ENCODE data around the gene MLIP.

MLIP gene

DNA sequence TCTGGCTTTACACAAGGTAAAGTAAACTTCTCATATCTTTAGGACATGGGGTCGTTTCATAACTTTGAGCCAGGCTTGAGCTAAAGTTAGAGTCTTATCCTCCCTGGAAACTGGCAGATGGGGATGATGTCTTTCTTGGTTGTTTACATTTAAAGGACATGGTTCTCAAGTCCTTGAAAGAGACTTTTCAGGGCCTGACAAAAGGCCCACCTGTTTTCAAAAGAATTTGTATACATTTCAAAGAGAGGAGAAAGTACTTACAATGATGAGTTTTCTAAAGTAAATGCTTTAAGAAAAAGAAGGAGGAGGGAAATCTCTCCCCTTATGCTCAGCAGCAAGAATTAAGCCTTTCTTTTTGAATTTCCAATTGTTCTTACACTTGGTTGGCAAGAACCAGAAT is 151.3 kb downstream of the MLIP start:
- no peak overlapping the region for H3K4me3 ChIP-seq (ENCODE audit: low read depth, low read length)
- no peak for DNase-seq (ENCODE audit: low read depth)
- TF ChIP-seq, protein P1, sequence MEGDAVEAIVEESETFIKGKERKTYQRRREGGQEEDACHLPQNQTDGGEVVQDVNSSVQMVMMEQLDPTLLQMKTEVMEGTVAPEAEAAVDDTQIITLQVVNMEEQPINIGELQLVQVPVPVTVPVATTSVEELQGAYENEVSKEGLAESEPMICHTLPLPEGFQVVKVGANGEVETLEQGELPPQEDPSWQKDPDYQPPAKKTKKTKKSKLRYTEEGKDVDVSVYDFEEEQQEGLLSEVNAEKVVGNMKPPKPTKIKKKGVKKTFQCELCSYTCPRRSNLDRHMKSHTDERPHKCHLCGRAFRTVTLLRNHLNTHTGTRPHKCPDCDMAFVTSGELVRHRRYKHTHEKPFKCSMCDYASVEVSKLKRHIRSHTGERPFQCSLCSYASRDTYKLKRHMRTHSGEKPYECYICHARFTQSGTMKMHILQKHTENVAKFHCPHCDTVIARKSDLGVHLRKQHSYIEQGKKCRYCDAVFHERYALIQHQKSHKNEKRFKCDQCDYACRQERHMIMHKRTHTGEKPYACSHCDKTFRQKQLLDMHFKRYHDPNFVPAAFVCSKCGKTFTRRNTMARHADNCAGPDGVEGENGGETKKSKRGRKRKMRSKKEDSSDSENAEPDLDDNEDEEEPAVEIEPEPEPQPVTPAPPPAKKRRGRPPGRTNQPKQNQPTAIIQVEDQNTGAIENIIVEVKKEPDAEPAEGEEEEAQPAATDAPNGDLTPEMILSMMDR (IDR thresholded peaks at IDR 0.05; ENCODE audit: insufficient read depth, low read depth, low read length, missing control alignments), result no peak

DNA sequence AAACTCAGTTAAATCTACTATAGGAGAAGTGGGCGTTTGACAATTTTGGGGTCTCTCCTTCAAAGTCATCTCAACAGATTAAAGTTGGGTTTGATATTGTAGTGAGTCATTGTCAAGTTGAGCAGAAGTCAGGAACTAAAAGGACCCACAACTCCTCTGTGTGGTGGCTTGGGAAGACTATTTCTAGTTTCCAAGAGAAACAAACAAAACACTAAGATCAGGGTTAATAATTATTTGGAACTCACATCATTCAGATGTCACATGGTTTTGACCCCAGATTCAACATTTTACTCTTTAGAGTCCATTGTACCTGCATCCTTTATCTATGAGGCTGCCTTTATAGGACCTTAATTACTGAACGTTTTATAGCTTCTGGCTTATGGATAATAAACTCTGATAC is 151.7 kb downstream of the MLIP start:
- TF ChIP-seq, protein P1 (IDR thresholded peaks at IDR 0.05; ENCODE audit: insufficient read depth, low read depth, low read length, missing control alignments), result no peak
- no peak for DNase-seq (ENCODE audit: low read depth)
- H3K4me3 ChIP-seq (ENCODE audit: low read depth, low read length), result no peak overlapping the region

DNA sequence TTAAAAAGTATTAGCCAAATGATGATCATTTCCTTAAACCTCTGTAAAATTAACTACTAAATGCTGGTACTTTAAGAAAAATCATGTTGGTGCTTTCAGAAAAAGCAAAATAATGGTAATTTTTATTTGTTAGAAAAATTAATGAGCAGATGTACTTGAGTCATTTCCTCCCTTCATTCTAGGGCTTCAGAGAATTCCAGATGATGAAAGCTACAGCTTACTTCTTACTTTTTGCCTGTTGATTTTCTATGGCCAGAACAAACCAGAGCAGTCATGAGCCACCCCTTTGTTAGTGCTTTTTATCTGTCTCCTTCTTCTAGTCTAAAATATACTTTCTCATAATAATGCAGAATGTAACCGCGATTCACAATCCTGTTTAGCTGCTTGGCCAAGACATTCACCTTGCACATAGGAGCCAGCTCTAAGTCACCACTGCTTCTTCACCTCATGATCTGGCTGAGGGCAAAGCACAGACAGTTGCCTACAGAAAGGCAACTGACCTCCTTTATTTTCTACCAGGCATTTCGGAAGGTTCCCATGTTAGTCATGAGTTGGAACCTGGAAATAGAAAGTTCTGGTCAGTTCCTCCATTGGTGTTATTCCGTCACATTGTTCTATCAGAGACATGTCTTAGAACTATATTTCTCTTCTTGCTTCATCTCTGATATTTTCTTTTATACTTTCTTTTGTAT is 153.5 kb downstream of the MLIP start:
- TF ChIP-seq, protein P1 (IDR thresholded peaks at IDR 0.05; ENCODE audit: insufficient read depth, low read depth, low read length, missing control alignments), result no peak
- no peak overlapping the region for H3K4me3 ChIP-seq (ENCODE audit: low read depth, low read length)
- no peak for DNase-seq (ENCODE audit: low read depth)

DNA sequence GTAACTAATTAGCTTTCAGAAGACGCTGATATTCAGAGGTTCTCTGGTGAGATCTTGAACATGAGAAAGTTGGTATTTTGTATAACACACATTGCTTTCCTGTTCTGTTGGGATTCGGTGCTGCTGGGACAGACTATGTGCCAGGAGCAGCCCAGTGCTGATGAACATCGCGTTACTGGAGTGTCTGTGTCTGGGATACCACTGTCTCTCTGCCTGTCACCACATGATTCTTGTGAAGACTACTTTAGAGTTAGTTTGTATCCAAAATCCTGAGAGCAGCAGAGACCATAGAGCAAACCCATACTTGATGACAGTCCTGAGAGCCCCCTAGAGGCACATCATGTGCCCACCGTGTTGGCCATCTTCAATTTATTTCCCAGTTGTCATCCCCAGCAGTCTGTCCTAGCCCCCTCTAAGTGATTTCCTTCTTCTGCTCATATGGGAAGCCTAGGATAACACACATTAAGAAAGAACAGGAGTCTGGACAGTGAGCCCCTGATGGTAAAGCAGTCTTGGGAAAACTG is 155.2 kb downstream of the MLIP start:
- DNase-seq (ENCODE audit: low read depth), result no peak
- TF ChIP-seq, protein P1 (IDR thresholded peaks at IDR 0.05; ENCODE audit: insufficient read depth, low read depth, low read length, missing control alignments), result no peak
- H3K4me3 ChIP-seq (ENCODE audit: low read depth, low read length), result no peak overlapping the region

DNA sequence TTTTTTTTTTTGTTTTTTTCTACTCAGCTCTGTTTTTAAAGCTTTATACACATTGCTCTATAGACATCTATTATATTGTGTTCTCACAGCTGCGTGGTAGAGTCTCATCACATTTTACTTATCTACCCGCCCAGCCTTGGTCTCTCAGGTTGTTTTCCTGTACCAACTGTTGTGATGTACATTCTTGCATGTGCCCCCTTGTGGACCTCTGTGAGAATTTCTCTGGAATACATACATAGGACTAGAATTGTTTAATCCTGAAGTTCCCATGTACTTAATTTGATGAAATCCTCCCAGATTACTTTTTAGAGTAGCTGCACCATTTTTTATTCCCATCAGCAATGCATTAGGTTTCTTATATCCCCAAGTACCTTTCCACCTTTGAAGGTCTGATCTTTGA is 156.6 kb downstream of the MLIP start:
- no peak overlapping the region for H3K4me3 ChIP-seq (ENCODE audit: low read depth, low read length)
- TF ChIP-seq, protein P1 (IDR thresholded peaks at IDR 0.05; ENCODE audit: insufficient read depth, low read depth, low read length, missing control alignments), result peak; percentile 29
- peak; percentile 42 for DNase-seq (ENCODE audit: low read depth)

DNA sequence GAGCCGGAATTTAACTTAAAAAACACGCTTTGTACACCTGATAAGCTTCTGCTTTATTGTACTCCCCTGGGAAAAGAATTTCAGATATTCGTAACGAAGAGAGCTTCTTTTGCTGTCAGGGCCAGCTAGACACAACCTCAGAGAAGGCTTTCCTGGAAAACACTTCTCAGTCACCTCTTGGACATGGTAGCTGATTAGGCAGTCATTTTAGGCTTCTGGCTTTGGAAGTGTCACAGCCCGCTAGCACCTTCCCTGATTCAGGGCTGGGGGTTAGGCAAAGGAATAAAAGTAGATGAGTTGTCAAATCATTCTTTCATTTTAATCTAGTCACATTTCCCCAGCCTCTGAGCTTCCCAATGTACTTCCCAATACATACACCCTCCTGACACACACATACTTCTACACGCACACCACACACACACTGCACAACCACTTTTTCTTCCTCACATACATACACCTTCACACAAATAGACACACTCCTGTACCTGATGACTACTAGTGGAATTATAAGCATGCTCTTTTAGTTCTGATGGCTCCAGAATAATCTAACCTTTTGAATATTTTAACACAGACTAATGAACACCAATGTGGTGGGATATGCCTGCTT is 162.1 kb downstream of the MLIP start:
- DNase-seq (ENCODE audit: low read depth), result no peak
- no peak overlapping the region for H3K4me3 ChIP-seq (ENCODE audit: low read depth, low read length)
- TF ChIP-seq, protein P1 (IDR thresholded peaks at IDR 0.05; ENCODE audit: insufficient read depth, low read depth, low read length, missing control alignments), result no peak
